Suppressor macrophage (primary cell): ENCODE results near the gene CHRDL1.

Source experiments
- DNase-seq, 4 experiments: peaks; one replicate each; pipeline ENCODE4 v3.0.0-alpha.2; 2020 to 2022

The CHRDL1 gene

DNA sequence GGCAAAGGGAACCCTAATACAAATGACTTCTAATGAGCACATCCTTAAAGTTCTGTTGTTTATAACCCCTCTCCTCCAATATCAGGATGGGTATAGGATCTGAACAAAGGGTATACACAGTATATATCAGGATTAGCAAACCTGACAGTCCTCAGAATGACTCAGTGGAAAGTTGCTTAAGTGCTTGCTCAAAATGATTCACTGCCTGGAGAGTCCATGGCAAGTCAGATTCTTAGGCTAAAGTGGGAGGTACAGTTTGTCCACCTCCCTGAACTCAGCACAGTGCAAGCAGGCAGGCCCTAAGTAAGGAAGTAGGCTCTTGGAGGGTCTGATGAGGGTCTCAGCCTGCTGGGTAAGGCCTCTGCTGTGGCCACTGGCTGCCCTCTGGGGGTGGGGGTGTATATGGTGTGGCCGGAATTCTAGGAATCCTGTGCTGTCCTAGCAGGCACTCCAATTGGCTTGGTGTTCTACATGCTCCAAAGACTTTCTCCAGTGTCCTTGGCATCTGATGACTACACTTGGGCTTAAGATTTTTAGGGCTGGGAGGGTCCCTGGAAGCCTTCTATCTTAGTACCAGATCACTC lies 54.3 kb downstream of the CHRDL1 start:
- peak in 3 of 4 experiments; percentile 20 to 41 (median 29) for DNase-seq

DNA sequence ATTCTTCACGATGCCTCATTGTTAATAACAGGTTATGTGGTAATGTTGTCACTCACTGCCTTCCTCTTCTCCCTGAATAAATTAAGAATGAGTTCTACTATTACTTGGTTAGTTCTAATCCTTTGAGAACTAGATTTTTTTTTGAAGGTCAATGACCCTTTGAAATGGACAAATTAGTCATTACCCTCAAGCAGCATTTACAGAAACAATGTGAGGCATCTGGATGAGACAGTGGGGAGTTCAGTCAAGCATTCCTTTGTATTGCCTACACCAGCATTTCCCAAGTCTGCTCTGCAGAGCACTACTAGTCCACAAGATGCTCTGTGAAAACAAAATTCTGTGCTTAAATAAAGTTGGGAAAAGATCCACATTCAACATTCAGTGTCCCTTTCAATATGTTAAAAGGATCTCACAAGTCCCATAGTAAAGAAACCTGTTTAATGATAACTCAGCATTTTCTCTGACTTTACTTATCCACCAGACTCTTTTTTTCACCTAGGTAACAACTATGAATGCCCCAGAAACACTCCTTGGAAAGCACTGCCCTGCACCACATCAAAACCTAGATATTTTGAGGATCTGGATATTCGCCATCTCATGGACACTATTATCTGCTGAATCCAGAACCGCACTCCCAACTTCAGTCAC lies 60.6 kb downstream of the CHRDL1 start:
- DNase-seq, result no peak

DNA sequence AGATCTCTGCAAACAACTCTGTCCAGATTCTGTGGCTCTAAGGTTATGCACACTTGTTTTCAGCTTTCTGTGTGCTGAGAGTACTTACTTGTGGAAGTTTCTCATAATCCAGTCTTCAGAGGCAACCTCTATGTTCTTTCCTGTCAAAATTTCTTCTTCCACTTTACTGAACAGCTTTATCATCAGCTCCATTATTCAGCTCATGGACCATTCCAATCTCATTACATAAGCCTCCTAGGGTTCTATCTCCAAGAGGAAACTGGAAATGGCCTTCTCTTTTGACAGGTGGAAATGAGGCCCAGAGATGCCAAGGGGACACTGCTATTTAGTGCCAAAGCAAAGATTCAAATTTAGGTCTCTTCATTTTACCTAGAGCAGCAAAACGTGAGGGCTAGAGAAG lies 61.3 kb downstream of the CHRDL1 start:
- DNase-seq, result no peak

- no peak for DNase-seq
These were observed 62.5 kb downstream of the CHRDL1 start for GRCh38 chrX:110733166-110733565.

DNA sequence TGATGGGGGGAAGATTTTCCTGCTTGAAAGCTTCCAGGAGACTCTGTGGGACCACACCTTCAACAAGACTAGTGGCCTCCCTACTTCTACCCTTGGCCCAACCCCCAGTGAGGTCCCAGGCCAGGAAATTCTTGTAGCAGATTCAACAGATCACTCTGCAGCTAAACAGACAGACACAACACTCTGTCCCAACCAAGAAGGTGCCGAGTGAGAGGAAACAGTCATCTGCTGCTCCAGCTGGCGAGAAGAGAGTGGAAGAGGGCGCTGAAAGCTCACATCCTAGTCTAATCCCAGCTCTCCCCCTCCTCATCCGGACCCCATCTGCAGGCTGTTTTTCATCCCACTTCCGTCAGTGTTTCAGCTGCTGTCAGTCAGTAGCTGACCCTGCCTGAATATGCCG lies 63.4 kb downstream of the CHRDL1 start:
- DNase-seq, result no peak

- DNase-seq, result no peak
These were observed 71.8 kb downstream of the CHRDL1 start for GRCh38 chrX:110723844-110724243.

- DNase-seq, result no peak
These were observed 73.5 kb downstream of the CHRDL1 start for GRCh38 chrX:110722135-110722534.

DNA sequence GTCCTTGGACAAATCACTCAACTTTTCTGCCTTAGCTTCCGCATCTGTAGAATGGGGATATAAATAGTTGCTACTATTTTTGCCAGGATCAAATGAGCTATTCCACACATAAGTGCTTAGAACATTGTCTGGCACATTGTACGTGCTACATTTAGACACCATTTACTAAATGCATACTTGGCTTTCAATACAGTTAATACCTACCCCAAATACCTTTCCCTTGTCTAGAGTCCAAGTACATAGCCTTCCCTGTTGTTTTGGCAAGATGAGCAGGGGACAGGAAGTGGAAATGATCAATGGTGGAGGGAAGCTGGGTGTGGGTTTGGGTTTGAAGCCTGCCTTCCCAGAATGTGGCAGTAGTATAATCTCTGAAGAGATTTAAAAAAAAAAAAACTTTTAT lies 82.0 kb downstream of the CHRDL1 start:
- DNase-seq, result no peak

GRCh38 chrX:110706446-110706845 lies 89.2 kb downstream of the CHRDL1 start:
- DNase-seq, result no peak

GRCh38 chrX:110703641-110704040 lies 92.0 kb downstream of the CHRDL1 start:
- DNase-seq, result no peak

DNA sequence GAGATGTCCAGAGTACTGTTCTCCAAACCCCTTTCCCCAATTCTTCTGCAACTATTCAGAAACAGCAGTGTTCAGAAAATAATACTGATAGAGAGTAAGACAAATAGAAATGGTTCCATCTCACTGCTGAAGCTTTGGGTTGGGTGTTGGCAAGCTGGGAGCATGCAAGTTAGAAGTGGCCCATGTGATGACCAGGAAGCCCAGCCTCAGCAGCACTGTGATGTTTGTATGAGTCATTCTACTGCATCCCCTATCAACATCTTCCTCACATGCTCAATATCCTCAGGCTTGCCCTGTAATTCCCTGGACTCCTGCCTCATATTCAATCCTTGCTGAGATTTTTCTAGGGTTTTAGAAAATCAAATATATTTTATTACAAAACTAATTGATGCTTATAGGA lies 96.5 kb downstream of the CHRDL1 start:
- DNase-seq, result peak in 1 of 4 experiments; percentile 1

- peak in 2 of 4 experiments; percentile 1 to 4 for DNase-seq
These were observed 96.9 kb downstream of the CHRDL1 start for GRCh38 chrX:110698696-110699095.

GRCh38 chrX:110692866-110693265 lies 102.8 kb downstream of the CHRDL1 start:
- no peak for DNase-seq

- no peak for DNase-seq
These were observed 104.2 kb downstream of the CHRDL1 start for GRCh38 chrX:110691446-110691845.

DNA sequence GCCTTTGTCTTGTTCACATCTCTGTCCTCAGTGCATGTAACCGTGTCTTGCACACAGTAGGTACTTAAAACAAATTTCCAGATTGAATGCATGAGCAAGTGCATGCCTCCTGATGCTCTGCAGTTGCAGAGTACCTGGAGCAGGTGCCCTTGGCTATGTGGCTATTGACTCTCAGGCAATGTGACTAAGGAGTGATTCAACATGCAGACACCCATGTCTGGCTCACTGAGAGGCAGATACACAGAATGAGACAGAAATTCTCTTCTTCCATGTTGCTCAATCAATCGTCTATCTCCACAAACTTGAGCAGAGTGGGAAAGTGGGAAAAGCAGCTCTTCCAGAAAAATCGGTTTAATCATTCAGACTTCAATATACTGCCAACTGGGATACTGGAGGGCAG lies 111.0 kb downstream of the CHRDL1 start:
- no peak for DNase-seq

DNA sequence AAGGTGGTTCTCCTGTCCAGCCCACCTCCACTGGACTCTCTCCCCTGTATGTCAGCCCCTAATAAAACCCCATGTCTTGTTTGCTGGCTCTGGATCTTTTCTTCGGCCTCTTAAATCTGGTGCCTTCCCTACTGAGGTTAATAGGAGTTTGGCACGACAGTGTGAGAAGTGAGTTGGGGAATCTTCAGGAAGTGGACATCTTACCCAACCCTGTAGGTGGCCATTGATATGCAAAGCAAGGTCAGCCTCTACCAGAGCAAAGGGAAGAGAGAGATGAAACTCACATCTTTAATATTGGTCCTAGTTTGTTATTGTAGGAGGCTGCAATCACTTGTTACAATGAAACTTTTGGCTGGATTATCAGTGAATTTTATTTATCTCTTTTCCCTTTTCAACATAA lies 111.7 kb downstream of the CHRDL1 start:
- no peak for DNase-seq

- DNase-seq, result no peak
These were observed 117.0 kb downstream of the CHRDL1 start for GRCh38 chrX:110678591-110678990.

GRCh38 chrX:110675886-110676285 lies 119.7 kb downstream of the CHRDL1 start:
- DNase-seq, result no peak

DNA sequence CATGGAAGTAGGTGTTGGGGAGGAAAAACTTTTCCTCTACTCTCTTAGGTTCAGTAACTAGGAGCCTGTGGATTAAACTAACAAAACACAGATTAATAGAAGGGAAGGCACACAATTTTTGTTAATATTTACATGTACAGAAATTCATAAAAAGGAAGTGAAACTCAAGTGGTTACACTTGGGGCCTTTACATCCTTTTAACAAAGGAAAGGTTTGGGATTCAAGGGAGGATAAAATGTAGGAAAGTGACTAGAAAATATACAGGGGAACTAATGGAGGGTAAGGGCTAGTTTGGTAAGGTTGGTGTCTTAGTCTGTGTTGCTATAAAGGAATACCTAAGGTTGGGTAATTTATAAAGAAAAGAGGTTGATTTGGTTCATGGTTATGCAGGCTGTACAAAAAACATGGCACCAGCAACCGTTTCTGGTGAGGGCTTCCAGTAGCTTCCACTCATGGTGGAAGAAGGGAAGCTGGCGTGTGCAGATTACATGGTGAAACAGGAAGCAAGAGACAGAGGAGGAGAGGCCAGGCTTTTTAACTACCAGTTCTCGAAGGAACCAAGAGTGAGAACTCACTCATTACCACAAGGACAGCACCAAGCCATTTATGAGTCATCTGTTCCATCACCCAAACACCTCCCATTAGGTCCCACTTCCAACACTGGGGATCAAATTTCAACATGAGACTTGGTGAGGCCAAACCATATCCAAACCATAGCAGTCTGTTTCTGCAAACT lies 124.4 kb downstream of the CHRDL1 start:
- DNase-seq, result peak in 3 of 4 experiments; percentile 21 to 31 (median 28)

DNA sequence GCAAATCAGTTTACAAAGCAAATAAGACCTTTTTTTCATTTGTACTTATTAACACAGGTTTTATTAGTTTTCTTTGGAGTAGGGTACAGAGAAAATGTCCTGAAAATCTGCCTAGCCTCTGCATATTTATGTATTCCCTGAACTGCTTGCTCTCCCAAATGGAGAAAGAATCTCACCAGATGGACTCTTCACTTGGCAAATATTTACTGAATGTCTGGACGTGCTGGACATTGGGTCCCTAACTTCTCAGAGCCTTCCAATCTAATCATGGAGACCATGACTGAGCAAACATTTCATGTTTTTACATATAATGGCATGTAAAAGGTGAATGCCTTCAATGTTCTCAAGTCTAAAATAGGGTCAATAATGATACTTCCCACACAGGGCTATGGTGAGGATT lies 126.0 kb downstream of the CHRDL1 start:
- DNase-seq, result no peak

- DNase-seq, result no peak
These were observed 127.9 kb downstream of the CHRDL1 start for GRCh38 chrX:110667706-110668105.

DNA sequence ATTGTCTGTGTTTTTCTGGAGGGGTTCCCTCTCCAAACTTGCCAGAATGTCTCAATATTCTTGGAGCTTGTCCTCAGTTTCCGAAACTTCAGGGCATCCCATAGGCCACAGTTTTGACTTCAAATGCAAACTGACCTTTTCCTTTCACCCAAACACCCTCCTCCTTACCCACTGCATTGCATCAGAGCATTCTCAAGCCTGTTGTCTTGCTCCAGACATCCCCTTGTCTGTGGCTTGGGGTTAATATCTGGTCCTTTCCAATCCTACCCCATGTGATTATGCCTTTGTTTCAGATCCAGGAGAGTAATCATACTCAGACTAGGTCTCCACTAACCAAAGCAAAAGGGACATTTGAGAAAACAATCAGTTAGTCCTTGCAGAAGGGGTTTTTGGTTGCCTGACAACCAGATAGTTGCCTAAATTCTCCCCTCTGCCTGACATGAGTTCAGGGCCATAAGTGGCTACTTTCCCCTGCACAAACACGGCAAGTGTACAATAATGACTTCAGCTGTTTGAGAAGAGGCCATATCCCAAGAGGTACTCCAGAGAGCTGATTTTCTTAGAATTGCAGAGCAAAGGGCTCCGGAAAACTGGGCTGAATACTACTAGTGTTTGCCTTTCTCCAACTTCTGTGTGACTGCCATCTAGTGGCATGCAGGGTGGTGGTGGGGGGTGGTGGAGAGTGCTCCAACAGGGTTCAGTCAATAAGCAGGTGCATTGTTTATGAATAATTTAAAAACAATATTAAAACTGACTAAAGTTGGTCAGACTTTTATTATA lies 130.2 kb downstream of the CHRDL1 start:
- peak; percentile 1 to 40 (median 26) for DNase-seq

GRCh38 chrX:110657073-110657472 lies 138.5 kb downstream of the CHRDL1 start:
- DNase-seq, result no peak
